GM23248 (cell line): ENCODE data around the gene PLCB1. TPM values are rescaled to one million over a fixed set of nuclear protein-coding genes. Genes with fewer than 3 reads are reported as not detected.
A peak's percentile ranks its signal among the peaks of the same experiment; 100 is the strongest.

Experiments
- DNase-seq: peaks from one replicate; pipeline ENCODE4 v3.0.0-alpha.2; 2015
- H2AFZ ChIP-seq: fragments of 200-600 bp; sonication (generic); 2 replicates; pipeline ENCODE4 v1.6.1; 2016; ENCODE audit warnings: antibody characterized with exemption
- H3F3A ChIP-seq: fragments of 200-600 bp; sonication (generic); 2 replicates; pipeline ENCODE4 v1.6.1; 2016; ENCODE audit warnings: mild to moderate bottlenecking, antibody characterized with exemption, mixed run types; ENCODE audit not compliant: insufficient read depth
- H3K27ac ChIP-seq: fragments of 200-600 bp; sonication (generic); 2 replicates; pipeline ENCODE4 v1.5.1; 2016; ENCODE audit warnings: mild to moderate bottlenecking
- H3K27me3 ChIP-seq: fragments of 200-600 bp; sonication (generic); replicated peaks from 2 replicates; pipeline ENCODE4 v1.6.1; 2016; ENCODE audit warnings: mild to moderate bottlenecking; ENCODE audit not compliant: insufficient read depth
- H3K36me3 ChIP-seq: fragments of 200-600 bp; sonication (generic); 2 replicates; pipeline ENCODE4 v1.6.1; 2016; ENCODE audit warnings: low read depth, mild to moderate bottlenecking
- H3K4me1 ChIP-seq: fragments of 200-600 bp; sonication (generic); 2 replicates; pipeline ENCODE4 v1.6.1; 2016; ENCODE audit warnings: mild to moderate bottlenecking; ENCODE audit not compliant: insufficient read depth
- H3K4me2 ChIP-seq: fragments of 200-600 bp; sonication (generic); one replicate; pipeline ENCODE4 v1.6.1; 2016; ENCODE audit warnings: mild to moderate bottlenecking; ENCODE audit not compliant: unreplicated experiment
- H3K4me3 ChIP-seq: fragments of 200-600 bp; sonication (generic); 2 replicates; pipeline ENCODE4 v1.5.1; 2016; ENCODE audit warnings: mild to moderate bottlenecking
- H3K79me2 ChIP-seq: fragments of 200-600 bp; sonication (generic); 2 replicates; pipeline ENCODE4 v1.6.1; 2016; ENCODE audit warnings: mild to moderate bottlenecking; ENCODE audit not compliant: insufficient read depth
- H3K9ac ChIP-seq: fragments of 200-600 bp; sonication (generic); 2 replicates; pipeline ENCODE4 v1.6.1; 2016; ENCODE audit warnings: mild to moderate bottlenecking
- H3K9me2 ChIP-seq: fragments of 200-600 bp; sonication (generic); 2 replicates; pipeline ENCODE4 v1.6.1; 2016; ENCODE audit warnings: mixed run types, mild to moderate bottlenecking, moderate library complexity; ENCODE audit not compliant: insufficient read depth
- H3K9me3 ChIP-seq: fragments of 200-600 bp; sonication (generic); one replicate; pipeline ENCODE4 v1.6.1; 2017; ENCODE audit warnings: low read depth
- H4K20me1 ChIP-seq: fragments of 200-600 bp; sonication (generic); 2 replicates; pipeline ENCODE4 v1.6.0; 2016; ENCODE audit not compliant: insufficient read depth
- EZH2 ChIP-seq: fragments of 200-600 bp; sonication (generic); IDR thresholded peaks from 2 replicates; pipeline ENCODE4 v1.6.1; 2018; ENCODE audit warnings: antibody characterized with exemption, mild to moderate bottlenecking; ENCODE audit not compliant: insufficient read depth, poor library complexity, severe bottlenecking
- EZH2phosphoT487 ChIP-seq: fragments of 200-600 bp; sonication (generic); IDR thresholded peaks from 2 replicates; pipeline ENCODE4 v1.6.1; 2018; ENCODE audit warnings: antibody characterized with exemption, moderate library complexity, mild to moderate bottlenecking, low read depth; ENCODE audit not compliant: insufficient read depth
- WGBS, 2 experiments: methylation state at CpG; one replicate each; pipeline ENCODE4 v1.1.6; 2015 to 2017; ENCODE audit warnings: low lambda C conversion rate in 2 of 2, low coverage in 1 of 2; ENCODE audit errors: missing lambda C conversion rate in 2 of 2; 5-methylcytosine and 5-hydroxymethylcytosine counted together
- in situ Hi-C: fragments of 300-500 bp; cut with MboI; formaldehyde crosslinking; loops from 2 replicates; pipeline ENCODE4 v1.15.0; 2020
- polyA plus RNA-seq: library from polyadenylated mRNA; unstranded; fragments of >200 nt; fragmentation: Nextera tagmentation; extraction: Ambion mirVana; gene quantifications from 2 replicates; pipeline ENCODE4 v1.2.1, GENCODE V29; 2016
- total RNA-seq: library from RNA; depleted of rRNA; stranded (reverse); fragments of >200 nt; shearing (Covaris generic); gene quantifications from 2 replicates; pipeline ENCODE4 v1.2.3, GENCODE V29; 2014

Gene PLCB1
- total and polyA plus RNA-seq, 2 experiments from 2014 or later = 3.7 to 12.8 TPM

GRCh38 chr20:8647961-8648441, 515.9 kb downstream of the PLCB1 start:
- DNase-seq = peak; percentile 24
- Histone ChIP-seq H3K27me3 (no peaks in the 10 kb centered on the region), H3K36me3 (no peaks in the 10 kb centered on the region), H3K79me2 (no peaks in the 10 kb centered on the region), H3K27ac (peak overlapping the region; percentile 88; the same call in 1 of the 2 replicates), H3F3A (peaks cover 25% of the 10 kb centered on the region), H3K4me3 (no peak overlapping the region), H3K4me1 (peaks cover 32% of the 10 kb centered on the region), H3K9ac (no peak overlapping the region), H3K9me2 (no peaks in the 10 kb centered on the region), H3K9me3 (no peaks in the 10 kb centered on the region), H3K4me2 (peak overlapping the region; percentile 80), H4K20me1 (no peaks in the 10 kb centered on the region), H2AFZ (peak overlapping the region; percentile 33; the same call in 1 of the 2 replicates)
- in situ Hi-C loops = no loop called here
- WGBS, 2 experiments = 39 to 41% methylated on average over 5 of the region's 5 CpGs
- TF ChIP-seq EZH2 (no peak), EZH2phosphoT487 (no peak)

GRCh38 chr20:8648466-8648865, 516.4 kb downstream of the PLCB1 start:
- in situ Hi-C loops = no loop called here
- TF ChIP-seq EZH2 = no peak
- DNase-seq = no peak
- 65 to 81% methylated on average over 2 of the region's 2 CpGs for WGBS, 2 experiments
- H3K79me2 ChIP-seq = no peaks in the 10 kb centered on the region
- no peaks in the 10 kb centered on the region for H3K27me3 ChIP-seq
- H3K9me3 ChIP-seq = no peaks in the 10 kb centered on the region
- peaks cover 32% of the 10 kb centered on the region for H3K4me1 ChIP-seq
- no peaks in the 10 kb centered on the region for H4K20me1 ChIP-seq
- H3K27ac ChIP-seq = no peak overlapping the region
- no peak overlapping the region for H3K4me2 ChIP-seq
- H2AFZ ChIP-seq = no peak overlapping the region
- no peak overlapping the region for H3K4me3 ChIP-seq
- peaks cover 25% of the 10 kb centered on the region for H3F3A ChIP-seq
- no peaks in the 10 kb centered on the region; the same call in 1 of the 2 replicates for H3K9me2 ChIP-seq
- no peak overlapping the region for H3K9ac ChIP-seq
- H3K36me3 ChIP-seq = no peaks in the 10 kb centered on the region

GRCh38 chr20:8652396-8652795, 520.3 kb downstream of the PLCB1 start:
- Histone ChIP-seq H3K9ac (no peak overlapping the region), H3K9me3 (no peaks in the 10 kb centered on the region), H3F3A (peaks cover 4% of the 10 kb centered on the region), H3K36me3 (no peaks in the 10 kb centered on the region), H4K20me1 (no peaks in the 10 kb centered on the region), H3K4me1 (peaks cover 9% of the 10 kb centered on the region), H3K27ac (no peak overlapping the region), H2AFZ (no peak overlapping the region), H3K9me2 (no peaks in the 10 kb centered on the region; the same call in 1 of the 2 replicates), H3K4me2 (no peak overlapping the region), H3K79me2 (no peaks in the 10 kb centered on the region), H3K4me3 (no peak overlapping the region), H3K27me3 (no peaks in the 10 kb centered on the region)
- 78 to 79% methylated on average over 3 of the region's 3 CpGs for WGBS, 2 experiments
- TF ChIP-seq EZH2 (no peak), EZH2phosphoT487 (no peak)
- in situ Hi-C loops = no loop called here
- no peak for DNase-seq

- Histone ChIP-seq H3K27me3 (no peaks in the 10 kb centered on the region), H3K27ac (no peak overlapping the region), H3K4me2 (no peak overlapping the region), H3K79me2 (no peaks in the 10 kb centered on the region), H4K20me1 (no peaks in the 10 kb centered on the region), H3K4me1 (no peaks in the 10 kb centered on the region), H3K9me3 (no peaks in the 10 kb centered on the region), H3K9me2 (no peaks in the 10 kb centered on the region; the same call in 1 of the 2 replicates), H3K4me3 (no peak overlapping the region), H3K36me3 (no peaks in the 10 kb centered on the region), H3K9ac (no peak overlapping the region), H2AFZ (no peak overlapping the region), H3F3A (no peaks in the 10 kb centered on the region)
- in situ Hi-C loops = no loop called here
- TF ChIP-seq EZH2phosphoT487 = no peak
- TF ChIP-seq EZH2 = no peak
- no peak for DNase-seq
- 91 to 97% methylated on average over 2 of the region's 2 CpGs for WGBS, 2 experiments
Measured at GRCh38 chr20:8654486-8654885, 522.4 kb downstream of the PLCB1 start.

- DNase-seq = peak; percentile 17
- H3K9ac ChIP-seq = no peak overlapping the region
- TF ChIP-seq EZH2 (no peak), EZH2phosphoT487 (no peak)
- H3F3A ChIP-seq = no peaks in the 10 kb centered on the region
- WGBS, 2 experiments = 93 to 98% methylated on average over 1 of the region's 1 CpG
- no peaks in the 10 kb centered on the region for H3K4me1 ChIP-seq
- in situ Hi-C loops = no loop called here
- H3K36me3 ChIP-seq = no peaks in the 10 kb centered on the region
- no peaks in the 10 kb centered on the region for H3K9me3 ChIP-seq
- H3K4me3 ChIP-seq = no peak overlapping the region
- no peak overlapping the region for H2AFZ ChIP-seq
- H3K9me2 ChIP-seq = no peaks in the 10 kb centered on the region; the same call in 1 of the 2 replicates
- H4K20me1 ChIP-seq = no peaks in the 10 kb centered on the region
- H3K79me2 ChIP-seq = no peaks in the 10 kb centered on the region
- no peak overlapping the region for H3K4me2 ChIP-seq
- no peak overlapping the region for H3K27ac ChIP-seq
- H3K27me3 ChIP-seq = no peaks in the 10 kb centered on the region
Measured at GRCh38 chr20:8656335-8656734, 524.3 kb downstream of the PLCB1 start.
